K562 (cell line): ENCODE data around the gene SUGP1. TPM values are rescaled to one million over a fixed set of nuclear protein-coding genes. Genes with fewer than 3 reads are reported as not detected.

Experiments
- EP300 ChIP-seq: IDR thresholded peaks from 2 replicates; pipeline ENCODE4 v1.6.1; 2012; ENCODE audit warnings: low read length, improper control_type of control experiment
- HSF4 ChIP-seq: fragments of 250-450 bp; sonication (Bioruptor Pico); IDR thresholded peaks from 2 replicates; pipeline ENCODE4 v2.1.2; 2022; ENCODE audit warnings: mild to moderate bottlenecking, moderate library complexity, borderline replicate concordance
- LARP7 ChIP-seq: fragments of 450-650 bp; IDR thresholded peaks from 2 replicates; pipeline ENCODE4 v1.6.1; 2016
- MEIS2 ChIP-seq: fragments of 450-650 bp; IDR thresholded peaks from 2 replicates; pipeline ENCODE4 v1.6.1; 2014; ENCODE audit warnings: mild to moderate bottlenecking; ENCODE audit not compliant: partially characterized antibody
- NFRKB ChIP-seq: fragments of 450-650 bp; IDR thresholded peaks from 2 replicates; pipeline ENCODE4 v1.6.1; 2016; ENCODE audit warnings: low read depth
- NUFIP1 ChIP-seq: fragments of 450-650 bp; IDR thresholded peaks from 2 replicates; pipeline ENCODE4 v1.6.1; 2018; ENCODE audit not compliant: partially characterized antibody
- PML ChIP-seq: IDR thresholded peaks from 2 replicates; pipeline ENCODE4 v1.6.1; 2012; ENCODE audit warnings: low read length, inconsistent platforms
- TEAD4 ChIP-seq, 2 experiments: sonication (generic) in 1 of 2; formaldehyde crosslinking in 1 of 2; IDR thresholded peaks; 2 replicates each; pipeline versions ENCODE4 v1.6.1 to v1.8.0; 2012 to 2022; ENCODE audit warnings: borderline replicate concordance in 1 of 2, inconsistent platforms in 1 of 2, low read length in 1 of 2, mild to moderate bottlenecking in 1 of 2, missing genetic modification reagents in 1 of 2
- ZKSCAN1 ChIP-seq: fragments of 150-350 bp; IDR thresholded peaks from 2 replicates; pipeline ENCODE4 v1.6.1; 2016; ENCODE audit warnings: low read depth, low read length
- polyA plus RNA-seq, 8 experiments: library from polyadenylated mRNA; depleted of rRNA in 4 of 8; stranded (reverse) in 5 of 8; unstranded in 3 of 8; fragments of >200 nt; fragmentation: Nextera tagmentation in 2 of 8; fragmentation: Illumina TruSeq in 1 of 8; extraction: Ambion mirVana in 2 of 8; extraction: Trizol in 1 of 8; gene quantifications; 2 replicates each; pipeline versions ENCODE4 v1.2.1 to v1.2.3, GENCODE V29; 2011 to 2014; ENCODE audit warnings: inconsistent platforms in 1 of 8, missing spikeins in 1 of 8
- total RNA-seq, 7 experiments: library from RNA; depleted of rRNA in 6 of 7; stranded (reverse); fragments of >200 nt in 6 of 7; fragmentation: Illumina TruSeq in 2 of 7; extraction: Trizol in 2 of 7; gene quantifications; 2 replicates each; pipeline versions ENCODE4 v1.2.1 to v1.2.3, GENCODE V29; 2011 to 2021; ENCODE audit warnings: low replicate concordance in 1 of 7
- TF ChIP-seq, protein P1 (sequence below): fragments of 450-650 bp; IDR thresholded peaks from 2 replicates; pipeline ENCODE4 v1.6.1; 2016; ENCODE audit warnings: mild to moderate bottlenecking, moderate library complexity
- TF ChIP-seq, protein P2 (sequence below): fragments of 450-650 bp; conservative IDR thresholded peaks from 2 replicates; pipeline ENCODE4 v1.6.1; 2016; ENCODE audit warnings: missing genetic modification characterization, low read depth, mild to moderate bottlenecking, missing compliant biosample characterization, moderate library complexity
- TF ChIP-seq, protein P3 (sequence below): fragments of 250-450 bp; sonication (Bioruptor Pico); IDR thresholded peaks from 2 replicates; pipeline ENCODE4 v1.5.0; 2021; ENCODE audit warnings: mild to moderate bottlenecking, borderline replicate concordance

Gene SUGP1
- total and polyA plus RNA-seq, 9 of the 15 experiments (the other 6 are each of a cell fraction or from before 2014, with no cell fraction given) = 1.0 to 53.3 (median 32.4) TPM

DNA sequence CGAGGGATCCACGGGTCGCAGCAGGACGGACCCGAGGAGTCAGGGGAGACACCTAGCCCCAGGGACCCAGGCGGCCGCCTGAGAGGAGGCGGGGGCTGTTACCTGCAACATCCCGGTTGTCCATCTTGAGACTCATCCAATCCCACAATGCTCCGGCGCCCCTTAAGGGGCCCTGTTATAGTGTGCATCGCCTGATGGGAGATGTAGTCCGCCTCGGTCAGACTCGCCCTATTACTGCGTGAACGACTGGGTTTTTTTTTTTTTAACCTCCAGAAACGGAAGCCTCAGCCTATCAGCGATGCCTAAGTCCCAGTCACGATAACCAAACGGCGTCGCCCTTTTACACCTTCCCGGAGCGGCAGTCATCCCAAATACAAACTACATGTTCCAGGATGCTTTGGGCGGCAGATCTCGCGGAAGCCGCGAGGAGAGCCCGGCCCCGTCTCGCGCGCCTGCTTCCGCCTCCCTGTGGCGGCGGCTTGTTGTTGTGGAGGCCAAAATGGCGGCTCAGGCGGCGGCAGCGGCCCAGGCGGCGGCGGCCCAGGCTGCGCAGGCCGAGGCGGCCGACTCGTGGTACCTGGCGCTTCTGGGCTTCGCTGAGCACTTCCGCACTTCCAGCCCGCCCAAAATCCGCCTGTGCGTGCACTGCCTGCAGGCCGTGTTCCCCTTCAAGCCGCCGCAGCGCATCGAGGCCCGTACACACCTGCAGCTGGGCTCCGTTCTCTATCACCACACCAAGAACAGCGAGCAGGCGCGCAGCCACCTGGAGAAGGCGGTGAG, at the start of gene SUGP1, which contains the start of gene MAU2 (continued):
- TF ChIP-seq, protein P1, sequence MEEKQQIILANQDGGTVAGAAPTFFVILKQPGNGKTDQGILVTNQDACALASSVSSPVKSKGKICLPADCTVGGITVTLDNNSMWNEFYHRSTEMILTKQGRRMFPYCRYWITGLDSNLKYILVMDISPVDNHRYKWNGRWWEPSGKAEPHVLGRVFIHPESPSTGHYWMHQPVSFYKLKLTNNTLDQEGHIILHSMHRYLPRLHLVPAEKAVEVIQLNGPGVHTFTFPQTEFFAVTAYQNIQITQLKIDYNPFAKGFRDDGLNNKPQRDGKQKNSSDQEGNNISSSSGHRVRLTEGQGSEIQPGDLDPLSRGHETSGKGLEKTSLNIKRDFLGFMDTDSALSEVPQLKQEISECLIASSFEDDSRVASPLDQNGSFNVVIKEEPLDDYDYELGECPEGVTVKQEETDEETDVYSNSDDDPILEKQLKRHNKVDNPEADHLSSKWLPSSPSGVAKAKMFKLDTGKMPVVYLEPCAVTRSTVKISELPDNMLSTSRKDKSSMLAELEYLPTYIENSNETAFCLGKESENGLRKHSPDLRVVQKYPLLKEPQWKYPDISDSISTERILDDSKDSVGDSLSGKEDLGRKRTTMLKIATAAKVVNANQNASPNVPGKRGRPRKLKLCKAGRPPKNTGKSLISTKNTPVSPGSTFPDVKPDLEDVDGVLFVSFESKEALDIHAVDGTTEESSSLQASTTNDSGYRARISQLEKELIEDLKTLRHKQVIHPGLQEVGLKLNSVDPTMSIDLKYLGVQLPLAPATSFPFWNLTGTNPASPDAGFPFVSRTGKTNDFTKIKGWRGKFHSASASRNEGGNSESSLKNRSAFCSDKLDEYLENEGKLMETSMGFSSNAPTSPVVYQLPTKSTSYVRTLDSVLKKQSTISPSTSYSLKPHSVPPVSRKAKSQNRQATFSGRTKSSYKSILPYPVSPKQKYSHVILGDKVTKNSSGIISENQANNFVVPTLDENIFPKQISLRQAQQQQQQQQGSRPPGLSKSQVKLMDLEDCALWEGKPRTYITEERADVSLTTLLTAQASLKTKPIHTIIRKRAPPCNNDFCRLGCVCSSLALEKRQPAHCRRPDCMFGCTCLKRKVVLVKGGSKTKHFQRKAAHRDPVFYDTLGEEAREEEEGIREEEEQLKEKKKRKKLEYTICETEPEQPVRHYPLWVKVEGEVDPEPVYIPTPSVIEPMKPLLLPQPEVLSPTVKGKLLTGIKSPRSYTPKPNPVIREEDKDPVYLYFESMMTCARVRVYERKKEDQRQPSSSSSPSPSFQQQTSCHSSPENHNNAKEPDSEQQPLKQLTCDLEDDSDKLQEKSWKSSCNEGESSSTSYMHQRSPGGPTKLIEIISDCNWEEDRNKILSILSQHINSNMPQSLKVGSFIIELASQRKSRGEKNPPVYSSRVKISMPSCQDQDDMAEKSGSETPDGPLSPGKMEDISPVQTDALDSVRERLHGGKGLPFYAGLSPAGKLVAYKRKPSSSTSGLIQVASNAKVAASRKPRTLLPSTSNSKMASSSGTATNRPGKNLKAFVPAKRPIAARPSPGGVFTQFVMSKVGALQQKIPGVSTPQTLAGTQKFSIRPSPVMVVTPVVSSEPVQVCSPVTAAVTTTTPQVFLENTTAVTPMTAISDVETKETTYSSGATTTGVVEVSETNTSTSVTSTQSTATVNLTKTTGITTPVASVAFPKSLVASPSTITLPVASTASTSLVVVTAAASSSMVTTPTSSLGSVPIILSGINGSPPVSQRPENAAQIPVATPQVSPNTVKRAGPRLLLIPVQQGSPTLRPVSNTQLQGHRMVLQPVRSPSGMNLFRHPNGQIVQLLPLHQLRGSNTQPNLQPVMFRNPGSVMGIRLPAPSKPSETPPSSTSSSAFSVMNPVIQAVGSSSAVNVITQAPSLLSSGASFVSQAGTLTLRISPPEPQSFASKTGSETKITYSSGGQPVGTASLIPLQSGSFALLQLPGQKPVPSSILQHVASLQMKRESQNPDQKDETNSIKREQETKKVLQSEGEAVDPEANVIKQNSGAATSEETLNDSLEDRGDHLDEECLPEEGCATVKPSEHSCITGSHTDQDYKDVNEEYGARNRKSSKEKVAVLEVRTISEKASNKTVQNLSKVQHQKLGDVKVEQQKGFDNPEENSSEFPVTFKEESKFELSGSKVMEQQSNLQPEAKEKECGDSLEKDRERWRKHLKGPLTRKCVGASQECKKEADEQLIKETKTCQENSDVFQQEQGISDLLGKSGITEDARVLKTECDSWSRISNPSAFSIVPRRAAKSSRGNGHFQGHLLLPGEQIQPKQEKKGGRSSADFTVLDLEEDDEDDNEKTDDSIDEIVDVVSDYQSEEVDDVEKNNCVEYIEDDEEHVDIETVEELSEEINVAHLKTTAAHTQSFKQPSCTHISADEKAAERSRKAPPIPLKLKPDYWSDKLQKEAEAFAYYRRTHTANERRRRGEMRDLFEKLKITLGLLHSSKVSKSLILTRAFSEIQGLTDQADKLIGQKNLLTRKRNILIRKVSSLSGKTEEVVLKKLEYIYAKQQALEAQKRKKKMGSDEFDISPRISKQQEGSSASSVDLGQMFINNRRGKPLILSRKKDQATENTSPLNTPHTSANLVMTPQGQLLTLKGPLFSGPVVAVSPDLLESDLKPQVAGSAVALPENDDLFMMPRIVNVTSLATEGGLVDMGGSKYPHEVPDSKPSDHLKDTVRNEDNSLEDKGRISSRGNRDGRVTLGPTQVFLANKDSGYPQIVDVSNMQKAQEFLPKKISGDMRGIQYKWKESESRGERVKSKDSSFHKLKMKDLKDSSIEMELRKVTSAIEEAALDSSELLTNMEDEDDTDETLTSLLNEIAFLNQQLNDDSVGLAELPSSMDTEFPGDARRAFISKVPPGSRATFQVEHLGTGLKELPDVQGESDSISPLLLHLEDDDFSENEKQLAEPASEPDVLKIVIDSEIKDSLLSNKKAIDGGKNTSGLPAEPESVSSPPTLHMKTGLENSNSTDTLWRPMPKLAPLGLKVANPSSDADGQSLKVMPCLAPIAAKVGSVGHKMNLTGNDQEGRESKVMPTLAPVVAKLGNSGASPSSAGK = no peak
- TF ChIP-seq HSF4 (CRISPR knock-in tag) = no peak
- TF ChIP-seq, protein P2, sequence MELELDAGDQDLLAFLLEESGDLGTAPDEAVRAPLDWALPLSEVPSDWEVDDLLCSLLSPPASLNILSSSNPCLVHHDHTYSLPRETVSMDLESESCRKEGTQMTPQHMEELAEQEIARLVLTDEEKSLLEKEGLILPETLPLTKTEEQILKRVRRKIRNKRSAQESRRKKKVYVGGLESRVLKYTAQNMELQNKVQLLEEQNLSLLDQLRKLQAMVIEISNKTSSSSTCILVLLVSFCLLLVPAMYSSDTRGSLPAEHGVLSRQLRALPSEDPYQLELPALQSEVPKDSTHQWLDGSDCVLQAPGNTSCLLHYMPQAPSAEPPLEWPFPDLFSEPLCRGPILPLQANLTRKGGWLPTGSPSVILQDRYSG = no peak
- TF ChIP-seq, protein P3, sequence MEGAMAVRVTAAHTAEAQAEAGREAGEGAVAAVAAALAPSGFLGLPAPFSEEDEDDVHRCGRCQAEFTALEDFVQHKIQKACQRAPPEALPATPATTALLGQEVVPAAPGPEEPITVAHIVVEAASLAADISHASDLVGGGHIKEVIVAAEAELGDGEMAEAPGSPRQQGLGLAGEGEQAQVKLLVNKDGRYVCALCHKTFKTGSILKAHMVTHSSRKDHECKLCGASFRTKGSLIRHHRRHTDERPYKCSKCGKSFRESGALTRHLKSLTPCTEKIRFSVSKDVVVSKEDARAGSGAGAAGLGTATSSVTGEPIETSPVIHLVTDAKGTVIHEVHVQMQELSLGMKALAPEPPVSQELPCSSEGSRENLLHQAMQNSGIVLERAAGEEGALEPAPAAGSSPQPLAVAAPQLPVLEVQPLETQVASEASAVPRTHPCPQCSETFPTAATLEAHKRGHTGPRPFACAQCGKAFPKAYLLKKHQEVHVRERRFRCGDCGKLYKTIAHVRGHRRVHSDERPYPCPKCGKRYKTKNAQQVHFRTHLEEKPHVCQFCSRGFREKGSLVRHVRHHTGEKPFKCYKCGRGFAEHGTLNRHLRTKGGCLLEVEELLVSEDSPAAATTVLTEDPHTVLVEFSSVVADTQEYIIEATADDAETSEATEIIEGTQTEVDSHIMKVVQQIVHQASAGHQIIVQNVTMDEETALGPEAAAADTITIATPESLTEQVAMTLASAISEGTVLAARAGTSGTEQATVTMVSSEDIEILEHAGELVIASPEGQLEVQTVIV (CRISPR knock-in tag) = no peak
- no peak for TF ChIP-seq NUFIP1
- TF ChIP-seq MEIS2 = no peak
- TF ChIP-seq PML = no peak
- no peak for TF ChIP-seq ZKSCAN1
- TF ChIP-seq NFRKB = peak; percentile 97
- TF ChIP-seq EP300 = no peak; the same call in 1 of the 2 replicates
- TF ChIP-seq LARP7 = no peak
- TF ChIP-seq TEAD4 (IDR thresholded peaks at IDR 0.05; ENCODE audit: low read length) = no peak
- TF ChIP-seq TEAD4 (CRISPR knock-in tag; IDR thresholded peaks at IDR 0.05; ENCODE audit: borderline replicate concordance) = no peak
